HepG2 (cell line): ENCODE data around the gene NDUFB4. TPM values are rescaled to one million over a fixed set of nuclear protein-coding genes. Genes with fewer than 3 reads are reported as not detected.

ENCODE experiments used
- CBX1 ChIP-seq: IDR thresholded peaks from one replicate; pipeline ENCODE4 v1.6.1; 2016; ENCODE audit warnings: antibody characterized with exemption, low read depth
- HNRNPLL ChIP-seq: fragments of 200-400 bp; formaldehyde crosslinking; IDR thresholded peaks from 2 replicates; pipeline ENCODE4 v1.6.1; 2017; ENCODE audit warnings: mild to moderate bottlenecking, low read depth, low read length; ENCODE audit not compliant: poor library complexity, severe bottlenecking
- KAT7 ChIP-seq: IDR thresholded peaks from 2 replicates; pipeline ENCODE4 v1.6.1; 2018; ENCODE audit warnings: borderline replicate concordance, missing compliant biosample characterization
- KDM3A ChIP-seq: IDR thresholded peaks from 2 replicates; pipeline ENCODE4 v1.6.1; 2018; ENCODE audit warnings: low read depth, missing compliant biosample characterization
- KDM4B ChIP-seq: sonication (generic); formaldehyde crosslinking; IDR thresholded peaks from 2 replicates; pipeline ENCODE4 v1.4.0; 2020; ENCODE audit warnings: missing genetic modification reagents
- KLF16 ChIP-seq, 2 experiments: sonication (generic) in 1 of 2; formaldehyde crosslinking in 1 of 2; IDR thresholded peaks; 2 replicates each; pipeline versions ENCODE4 v1.6.1 to v1.8.0; 2016 to 2023; ENCODE audit warnings: missing genetic modification reagents in 2 of 2, missing compliant biosample characterization in 1 of 2
- MATR3 ChIP-seq: sonication (generic); formaldehyde crosslinking; IDR thresholded peaks from 2 replicates; pipeline ENCODE4 v1.4.0; 2020; ENCODE audit warnings: missing genetic modification reagents
- MBNL3 ChIP-seq: fragments of 250-450 bp; sonication (Bioruptor Pico); conservative IDR thresholded peaks from 2 replicates; pipeline ENCODE4 v1.8.0; 2022; ENCODE audit warnings: mild to moderate bottlenecking, inconsistent platforms
- PRMT3 ChIP-seq: sonication (generic); formaldehyde crosslinking; IDR thresholded peaks from 2 replicates; pipeline ENCODE4 v1.8.1; 2022; ENCODE audit warnings: low read depth, mild to moderate bottlenecking, moderate library complexity, missing genetic modification reagents, borderline replicate concordance
- RBFOX2 ChIP-seq: fragments of 200-400 bp; formaldehyde crosslinking; IDR thresholded peaks from 2 replicates; pipeline ENCODE4 v1.6.1; 2017; ENCODE audit warnings: low read depth, mild to moderate bottlenecking, low read length
- REPIN1 ChIP-seq: sonication (generic); formaldehyde crosslinking; IDR thresholded peaks from 2 replicates; pipeline ENCODE4 v1.8.0; 2022; ENCODE audit warnings: missing genetic modification reagents, low read depth, mild to moderate bottlenecking, borderline replicate concordance
- SMAD1 ChIP-seq: sonication (generic); formaldehyde crosslinking; IDR thresholded peaks from 2 replicates; pipeline ENCODE4 v1.4.0; 2020; ENCODE audit warnings: missing genetic modification reagents, low read depth, mild to moderate bottlenecking, borderline replicate concordance
- SNAI1 ChIP-seq: sonication (generic); formaldehyde crosslinking; IDR thresholded peaks from 2 replicates; pipeline ENCODE4 v1.5.0; 2020; ENCODE audit warnings: mild to moderate bottlenecking, missing genetic modification reagents, borderline replicate concordance
- SPEN ChIP-seq: sonication (generic); formaldehyde crosslinking; IDR thresholded peaks from 2 replicates; pipeline ENCODE4 v1.5.1; 2020; ENCODE audit warnings: low read depth, mild to moderate bottlenecking, missing genetic modification reagents
- TCF12 ChIP-seq, 2 experiments: fragments of 450-650 bp in 1 of 2; sonication (generic) in 1 of 2; formaldehyde crosslinking in 1 of 2; IDR thresholded peaks; 2 replicates each; pipeline versions ENCODE4 v1.6.1 to v1.8.0; 2017 to 2022; ENCODE audit warnings: antibody characterized with exemption in 1 of 2, mild to moderate bottlenecking in 1 of 2, missing genetic modification reagents in 1 of 2, moderate library complexity in 1 of 2
- TOPORS ChIP-seq: sonication (generic); formaldehyde crosslinking; IDR thresholded peaks from 2 replicates; pipeline ENCODE4 v1.8.0; 2023; ENCODE audit warnings: mild to moderate bottlenecking, missing genetic modification reagents
- ZFP41 ChIP-seq: sonication (generic); formaldehyde crosslinking; IDR thresholded peaks from 2 replicates; pipeline ENCODE4 v1.4.0; 2020; ENCODE audit warnings: mild to moderate bottlenecking, missing genetic modification reagents, borderline replicate concordance
- ZNF547 ChIP-seq: sonication (generic); formaldehyde crosslinking; IDR thresholded peaks from 2 replicates; pipeline ENCODE4 v1.5.1; 2020; ENCODE audit warnings: mild to moderate bottlenecking, missing genetic modification reagents
- ZNF614 ChIP-seq: IDR thresholded peaks from 2 replicates; pipeline ENCODE4 v1.6.1; 2018; ENCODE audit warnings: missing biosample characterization, missing genetic modification reagents, inconsistent platforms, borderline replicate concordance
- ZNF780A ChIP-seq: sonication (generic); formaldehyde crosslinking; IDR thresholded peaks from 2 replicates; pipeline ENCODE4 v1.8.0; 2022; ENCODE audit warnings: mild to moderate bottlenecking, missing genetic modification reagents, moderate library complexity
- polyA plus RNA-seq, 8 experiments: library from polyadenylated mRNA; depleted of rRNA in 3 of 8; stranded (reverse) in 7 of 8; unstranded in 1 of 8; fragments of >200 nt; fragmentation: Illumina TruSeq in 4 of 8; extraction: Trizol in 4 of 8; gene quantifications; 2 replicates each; pipeline versions ENCODE4 v1.2.1 to v1.2.3, GENCODE V29; 2011 to 2016; ENCODE audit warnings: low read depth in 4 of 8, missing spikeins in 1 of 8, mixed read lengths in 1 of 8; ENCODE audit not compliant: insufficient read depth in 1 of 8
- total RNA-seq, 5 experiments: library from RNA; depleted of rRNA; stranded (reverse); fragments of >200 nt; fragmentation: Illumina TruSeq; extraction: Trizol; gene quantifications; 2 replicates each; pipeline ENCODE4 v1.2.3, GENCODE V29; 2016; ENCODE audit warnings: low read depth in 1 of 5
- TF ChIP-seq, protein P1 (sequence below): sonication (generic); formaldehyde crosslinking; IDR thresholded peaks from 2 replicates; pipeline ENCODE4 v1.9.0; 2022; ENCODE audit warnings: missing genetic modification reagents, mild to moderate bottlenecking, borderline replicate concordance

The NDUFB4 gene
- total and polyA plus RNA-seq, 2 of the 13 experiments (the other 11 are each of a cell fraction or from before 2014, with no cell fraction given) = 115 to 116 TPM

DNA sequence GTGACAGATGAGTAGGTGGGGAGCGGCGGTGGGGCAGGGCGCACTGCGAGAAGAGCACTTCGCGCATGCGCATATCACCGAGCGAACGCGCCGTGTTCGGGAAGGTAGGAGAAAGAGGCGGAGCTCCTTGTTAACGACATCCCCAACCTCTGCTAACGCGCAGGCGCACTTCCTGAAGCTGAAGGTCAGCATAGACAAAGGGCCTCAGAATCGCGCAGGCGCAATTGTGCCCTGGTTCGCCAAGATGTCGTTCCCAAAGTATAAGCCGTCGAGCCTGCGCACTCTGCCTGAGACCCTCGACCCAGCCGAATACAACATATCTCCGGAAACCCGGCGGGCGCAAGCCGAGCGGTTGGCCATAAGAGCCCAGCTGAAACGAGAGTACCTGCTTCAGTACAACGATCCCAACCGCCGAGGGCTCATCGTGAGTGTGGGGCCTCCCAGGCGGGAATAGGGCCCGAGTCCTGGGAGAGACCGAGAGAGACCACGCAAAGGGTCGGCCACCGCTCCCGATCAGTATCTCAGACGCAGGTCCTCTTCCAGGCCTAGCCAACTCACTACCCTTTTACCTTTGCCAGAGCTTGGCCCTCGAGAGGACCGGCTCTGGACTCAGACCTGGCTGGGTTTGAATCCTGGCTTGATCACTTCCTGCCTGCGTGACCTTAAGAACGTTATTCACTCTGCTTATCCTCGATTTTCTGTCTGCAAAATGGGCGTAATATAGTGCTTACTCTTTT lies at the start of gene NDUFB4 (continued):
- peak; percentile 74; the same call in 1 of the 2 replicates for TF ChIP-seq REPIN1
- TF ChIP-seq TOPORS (CRISPR knock-in tag) = 0 out of 2 replicates have a peak, but pooled peaks have one; percentile 58
- no peak for TF ChIP-seq SNAI1 (CRISPR knock-in tag)
- TF ChIP-seq ZNF780A = no peak
- peak; percentile 84; the same call in 1 of the 2 replicates for TF ChIP-seq KAT7 (CRISPR knock-in tag)
- peak; percentile 68 for TF ChIP-seq SPEN (CRISPR knock-in tag)
- no peak for TF ChIP-seq MBNL3 (CRISPR knock-in tag)
- TF ChIP-seq ZNF547 (CRISPR knock-in tag) = peak; percentile 75; the same call in 1 of the 2 replicates
- TF ChIP-seq PRMT3 (CRISPR knock-in tag) = 0 out of 2 replicates have a peak, but pooled peaks have one; percentile 77
- peak in 1 of 2 experiments; percentile 21; a peak in 1 of 4 replicates for TF ChIP-seq KLF16 (CRISPR knock-in tag; IDR thresholded peaks at IDR 0.05)
- peak; percentile 77 for TF ChIP-seq RBFOX2
- TF ChIP-seq ZFP41 (CRISPR knock-in tag) = no peak
- TF ChIP-seq CBX1 = peak; percentile 76
- no peak for TF ChIP-seq KDM4B (CRISPR knock-in tag)
- peak; percentile 52; the same call in 1 of the 2 replicates for TF ChIP-seq KDM3A (CRISPR knock-in tag)
- peak; percentile 44; the same call in 1 of the 2 replicates for TF ChIP-seq ZNF614 (CRISPR knock-in tag)
- no peak for TF ChIP-seq TCF12 (IDR thresholded peaks at IDR 0.05)
- TF ChIP-seq TCF12 (CRISPR knock-in tag; IDR thresholded peaks at IDR 0.05) = no peak
- TF ChIP-seq MATR3 = no peak
- TF ChIP-seq, protein P1, sequence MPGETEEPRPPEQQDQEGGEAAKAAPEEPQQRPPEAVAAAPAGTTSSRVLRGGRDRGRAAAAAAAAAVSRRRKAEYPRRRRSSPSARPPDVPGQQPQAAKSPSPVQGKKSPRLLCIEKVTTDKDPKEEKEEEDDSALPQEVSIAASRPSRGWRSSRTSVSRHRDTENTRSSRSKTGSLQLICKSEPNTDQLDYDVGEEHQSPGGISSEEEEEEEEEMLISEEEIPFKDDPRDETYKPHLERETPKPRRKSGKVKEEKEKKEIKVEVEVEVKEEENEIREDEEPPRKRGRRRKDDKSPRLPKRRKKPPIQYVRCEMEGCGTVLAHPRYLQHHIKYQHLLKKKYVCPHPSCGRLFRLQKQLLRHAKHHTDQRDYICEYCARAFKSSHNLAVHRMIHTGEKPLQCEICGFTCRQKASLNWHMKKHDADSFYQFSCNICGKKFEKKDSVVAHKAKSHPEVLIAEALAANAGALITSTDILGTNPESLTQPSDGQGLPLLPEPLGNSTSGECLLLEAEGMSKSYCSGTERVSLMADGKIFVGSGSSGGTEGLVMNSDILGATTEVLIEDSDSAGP = peak; percentile 69; the same call in 1 of the 2 replicates
- 0 out of 2 replicates have a peak, but pooled peaks have one; percentile 75 for TF ChIP-seq SMAD1
- TF ChIP-seq HNRNPLL = peak; percentile 79
